SH-SY5Y (cell line): ENCODE results near the gene CCDC24.

Experiments
- GATA2 ChIP-seq: IDR thresholded peaks from 2 replicates; pipeline ENCODE4 v1.6.1; 2011; ENCODE audit warnings: mild to moderate bottlenecking, low read depth, low read length
- GATA3 ChIP-seq: IDR thresholded peaks from 2 replicates; pipeline ENCODE4 v1.6.1; 2011; ENCODE audit warnings: low read depth, mild to moderate bottlenecking, low read length, moderate library complexity

Gene CCDC24

GRCh38 chr1:44029260-44029910, 38.0 kb downstream of the CCDC24 start:
- TF ChIP-seq GATA3 (no peak), GATA2 (no peak)

GRCh38 chr1:44029911-44030604, 38.7 kb downstream of the CCDC24 start:
- no peak for TF ChIP-seq GATA2

- TF ChIP-seq GATA2 (no peak), GATA3 (no peak)
Observed at GRCh38 chr1:44030605-44031251, 39.3 kb downstream of the CCDC24 start.

GRCh38 chr1:44031252-44032169, 40.1 kb downstream of the CCDC24 start, which contains the start of gene SLC6A9:
TSS of gene SLC6A9 (minus strand) at chr1:44031462. CDS start at chr1:44024277, 7,185 bp downstream.
- TF ChIP-seq GATA3 (no peak), GATA2 (no peak)

GRCh38 chr1:44032170-44032790, 40.9 kb downstream of the CCDC24 start:
- TF ChIP-seq GATA2 (no peak), GATA3 (no peak)

GRCh38 chr1:44033041-44033575, 41.7 kb downstream of the CCDC24 start:
- TF ChIP-seq GATA3 (no peak), GATA2 (no peak)

- no peak for TF ChIP-seq GATA3
- TF ChIP-seq GATA2, result no peak
Observed at GRCh38 chr1:44033756-44034155, 42.4 kb downstream of the CCDC24 start.

GRCh38 chr1:44034423-44034822, 43.0 kb downstream of the CCDC24 start:
- TF ChIP-seq GATA3 (no peak), GATA2 (no peak)

GRCh38 chr1:44034976-44035716, 43.7 kb downstream of the CCDC24 start:
- TF ChIP-seq GATA3 (no peak), GATA2 (no peak)

- TF ChIP-seq GATA3, result no peak
- peak; percentile 69 for TF ChIP-seq GATA2
Observed at GRCh38 chr1:44035726-44036408, 44.5 kb downstream of the CCDC24 start.

GRCh38 chr1:44036409-44037139, 45.2 kb downstream of the CCDC24 start:
- TF ChIP-seq GATA3 (no peak), GATA2 (no peak)

- TF ChIP-seq GATA3 (no peak), GATA2 (no peak)
Observed at GRCh38 chr1:44037154-44037553, 45.8 kb downstream of the CCDC24 start.
